ENCODE data around the gene KCNE2.

Gene KCNE2

DNA sequence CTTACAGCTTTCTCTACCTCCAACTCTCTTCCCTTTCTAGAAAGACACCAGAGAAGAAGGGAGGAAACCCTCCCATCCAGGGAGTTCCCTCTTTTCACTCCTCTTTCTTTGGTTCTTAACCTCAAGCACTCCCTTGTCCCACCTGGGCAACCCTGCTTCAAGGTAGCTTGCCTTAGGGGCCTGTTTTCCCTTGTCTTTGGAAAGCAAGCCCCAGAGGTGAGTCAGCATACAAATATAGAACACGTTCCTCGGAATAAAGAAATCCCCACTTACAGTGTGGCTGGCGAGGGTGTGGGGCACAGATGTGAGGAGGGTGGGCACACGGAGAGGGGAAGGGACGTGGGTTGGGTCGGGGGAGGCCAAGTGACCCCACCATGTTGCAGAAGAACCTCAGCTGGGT lies 26.1 kb upstream of the KCNE2 start:
- Histone ChIP-seq H3K4me2 (ENCODE audit: insufficient read depth, low read length) (no peak overlapping the region), H2AFZ (ENCODE audit: low read depth, low read length) (no peak overlapping the region), H3K79me2 (ENCODE audit: insufficient read depth, low read length) (no peaks in the 10 kb centered on the region), H3K36me3 (ENCODE audit: insufficient read depth, low read length) (no peaks in the 10 kb centered on the region), H3K4me1 (ENCODE audit: insufficient read depth, low read length) (no peaks in the 10 kb centered on the region), H3K27ac (ENCODE audit: low read length) (no peak overlapping the region), H3K9me3 (ENCODE audit: insufficient read depth, low read length, severe bottlenecking) (no peaks in the 10 kb centered on the region), H3K27me3 (ENCODE audit: insufficient read depth, low read length, poor library complexity) (no peaks in the 10 kb centered on the region), H4K20me1 (ENCODE audit: insufficient read depth, low read length) (no peaks in the 10 kb centered on the region), H3K4me3 (ENCODE audit: low read depth in 1 of 2, low read length in 2 of 2) (no peak overlapping the region), H3K9ac (ENCODE audit: low read depth, low read length) (no peak overlapping the region)
- no peak for TF ChIP-seq EZH2 (IDR thresholded peaks at IDR 0.05; ENCODE audit: borderline replicate concordance, low read depth, low read length, severe bottlenecking)
- TF ChIP-seq, protein P1, sequence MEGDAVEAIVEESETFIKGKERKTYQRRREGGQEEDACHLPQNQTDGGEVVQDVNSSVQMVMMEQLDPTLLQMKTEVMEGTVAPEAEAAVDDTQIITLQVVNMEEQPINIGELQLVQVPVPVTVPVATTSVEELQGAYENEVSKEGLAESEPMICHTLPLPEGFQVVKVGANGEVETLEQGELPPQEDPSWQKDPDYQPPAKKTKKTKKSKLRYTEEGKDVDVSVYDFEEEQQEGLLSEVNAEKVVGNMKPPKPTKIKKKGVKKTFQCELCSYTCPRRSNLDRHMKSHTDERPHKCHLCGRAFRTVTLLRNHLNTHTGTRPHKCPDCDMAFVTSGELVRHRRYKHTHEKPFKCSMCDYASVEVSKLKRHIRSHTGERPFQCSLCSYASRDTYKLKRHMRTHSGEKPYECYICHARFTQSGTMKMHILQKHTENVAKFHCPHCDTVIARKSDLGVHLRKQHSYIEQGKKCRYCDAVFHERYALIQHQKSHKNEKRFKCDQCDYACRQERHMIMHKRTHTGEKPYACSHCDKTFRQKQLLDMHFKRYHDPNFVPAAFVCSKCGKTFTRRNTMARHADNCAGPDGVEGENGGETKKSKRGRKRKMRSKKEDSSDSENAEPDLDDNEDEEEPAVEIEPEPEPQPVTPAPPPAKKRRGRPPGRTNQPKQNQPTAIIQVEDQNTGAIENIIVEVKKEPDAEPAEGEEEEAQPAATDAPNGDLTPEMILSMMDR (IDR thresholded peaks at IDR 0.05; ENCODE audit: borderline replicate concordance, extremely low read depth, low read length, poor library complexity, severe bottlenecking): no peak
- ATAC-seq (ENCODE audit: insufficient read depth, low read depth) (no peak), DNase-seq (peak; percentile 17)

DNA sequence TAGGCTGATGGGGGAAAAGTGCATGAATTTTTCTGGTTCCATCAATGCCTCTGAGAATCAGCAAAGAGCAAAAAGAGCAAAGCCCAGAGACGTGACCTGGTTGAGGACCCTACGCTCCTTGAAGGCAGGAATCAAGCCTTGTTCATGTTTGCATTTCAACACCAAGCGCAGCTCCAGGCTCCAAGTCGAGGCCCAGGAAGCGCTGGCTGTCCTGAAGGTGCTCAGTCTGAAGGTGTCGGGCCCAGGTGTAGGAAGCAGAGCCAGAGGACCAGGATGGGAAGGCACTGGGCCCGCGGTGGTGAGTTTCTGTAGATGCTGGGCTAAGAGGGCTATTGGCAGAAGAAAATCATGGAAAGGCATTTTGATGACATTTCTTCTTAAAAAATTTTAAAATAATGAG lies 25.6 kb upstream of the KCNE2 start:
- Histone ChIP-seq H3K4me3 (ENCODE audit: low read depth in 1 of 2, low read length in 2 of 2) (no peak overlapping the region), H4K20me1 (ENCODE audit: insufficient read depth, low read length) (no peaks in the 10 kb centered on the region), H3K79me2 (ENCODE audit: insufficient read depth, low read length) (no peaks in the 10 kb centered on the region), H3K4me2 (ENCODE audit: insufficient read depth, low read length) (no peak overlapping the region), H3K9me3 (ENCODE audit: insufficient read depth, low read length, severe bottlenecking) (no peaks in the 10 kb centered on the region), H3K4me1 (ENCODE audit: insufficient read depth, low read length) (no peaks in the 10 kb centered on the region), H3K9ac (ENCODE audit: low read depth, low read length) (no peak overlapping the region), H3K27me3 (ENCODE audit: insufficient read depth, low read length, poor library complexity) (no peaks in the 10 kb centered on the region), H3K27ac (ENCODE audit: low read length) (no peak overlapping the region), H2AFZ (ENCODE audit: low read depth, low read length) (no peak overlapping the region), H3K36me3 (ENCODE audit: insufficient read depth, low read length) (no peaks in the 10 kb centered on the region)
- TF ChIP-seq, protein P1 (IDR thresholded peaks at IDR 0.05; ENCODE audit: borderline replicate concordance, extremely low read depth, low read length, poor library complexity, severe bottlenecking): no peak
- no peak for TF ChIP-seq EZH2 (IDR thresholded peaks at IDR 0.05; ENCODE audit: borderline replicate concordance, low read depth, low read length, severe bottlenecking)
- DNase-seq: no peak
- ATAC-seq (ENCODE audit: insufficient read depth, low read depth): no peak

DNA sequence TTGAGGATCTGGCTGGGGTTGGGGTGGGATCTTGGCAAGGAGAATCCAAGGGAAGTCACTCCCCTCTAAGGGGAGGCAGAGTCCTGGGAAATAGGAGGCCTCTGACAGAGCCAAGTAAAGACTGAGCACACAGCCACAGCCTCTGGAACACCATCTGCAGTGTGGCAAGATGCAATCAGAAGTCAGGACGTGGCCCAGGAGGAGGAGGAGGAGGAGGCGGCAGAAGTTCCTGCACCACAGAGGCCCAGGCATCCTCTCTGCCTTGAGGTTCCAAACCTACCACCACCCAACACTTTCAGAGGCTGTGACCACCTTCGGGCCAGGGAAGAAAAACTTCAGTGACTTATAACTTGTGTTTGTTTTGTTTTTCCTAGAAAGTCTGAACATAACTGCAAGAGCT lies 23.7 kb upstream of the KCNE2 start:
- no peaks in the 10 kb centered on the region for H4K20me1 ChIP-seq (ENCODE audit: insufficient read depth, low read length)
- H3K4me1 ChIP-seq (ENCODE audit: insufficient read depth, low read length): no peaks in the 10 kb centered on the region
- no peak overlapping the region for H2AFZ ChIP-seq (ENCODE audit: low read depth, low read length)
- H3K9ac ChIP-seq (ENCODE audit: low read depth, low read length): no peak overlapping the region
- TF ChIP-seq, protein P1 (IDR thresholded peaks at IDR 0.05; ENCODE audit: borderline replicate concordance, extremely low read depth, low read length, poor library complexity, severe bottlenecking): no peak
- no peak for TF ChIP-seq EZH2 (IDR thresholded peaks at IDR 0.05; ENCODE audit: borderline replicate concordance, low read depth, low read length, severe bottlenecking)
- H3K79me2 ChIP-seq (ENCODE audit: insufficient read depth, low read length): no peaks in the 10 kb centered on the region
- no peak overlapping the region for H3K4me3 ChIP-seq (ENCODE audit: low read depth in 1 of 2, low read length in 2 of 2)
- H3K27me3 ChIP-seq (ENCODE audit: insufficient read depth, low read length, poor library complexity): no peaks in the 10 kb centered on the region
- DNase-seq (no peak), ATAC-seq (ENCODE audit: insufficient read depth, low read depth) (peak; percentile 55; the same call in 1 of the 3 replicates)
- H3K27ac ChIP-seq (ENCODE audit: low read length): no peak overlapping the region
- H3K4me2 ChIP-seq (ENCODE audit: insufficient read depth, low read length): no peak overlapping the region
- H3K36me3 ChIP-seq (ENCODE audit: insufficient read depth, low read length): no peaks in the 10 kb centered on the region
- no peaks in the 10 kb centered on the region for H3K9me3 ChIP-seq (ENCODE audit: insufficient read depth, low read length, severe bottlenecking)

DNA sequence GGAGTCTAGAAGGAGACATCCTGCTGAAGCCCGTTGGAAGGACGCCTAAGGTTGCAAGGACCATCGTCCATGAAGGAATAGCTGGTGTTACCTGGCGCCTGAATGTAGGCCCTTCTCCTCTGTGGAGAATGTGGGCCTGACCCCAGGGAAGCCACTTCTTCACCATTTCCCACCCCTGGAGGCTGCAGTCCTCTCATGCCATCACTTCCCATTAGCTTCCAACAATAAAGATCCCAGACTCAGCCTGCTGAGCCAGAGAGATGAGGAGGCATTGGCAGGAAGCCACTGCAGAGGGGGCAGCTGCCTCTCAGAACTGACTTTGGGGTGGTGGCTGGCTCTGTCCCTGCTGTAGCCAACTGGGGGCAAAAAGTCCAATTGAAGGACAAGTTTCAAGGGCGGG lies 21.3 kb upstream of the KCNE2 start:
- H3K9me3 ChIP-seq (ENCODE audit: insufficient read depth, low read length, severe bottlenecking): no peaks in the 10 kb centered on the region
- no peak for ATAC-seq (ENCODE audit: insufficient read depth, low read depth)
- H4K20me1 ChIP-seq (ENCODE audit: insufficient read depth, low read length): no peaks in the 10 kb centered on the region
- TF ChIP-seq, protein P1 (IDR thresholded peaks at IDR 0.05; ENCODE audit: borderline replicate concordance, extremely low read depth, low read length, poor library complexity, severe bottlenecking): no peak
- TF ChIP-seq EZH2 (IDR thresholded peaks at IDR 0.05; ENCODE audit: borderline replicate concordance, low read depth, low read length, severe bottlenecking): no peak
- no peaks in the 10 kb centered on the region for H3K4me1 ChIP-seq (ENCODE audit: insufficient read depth, low read length)
- H3K4me3 ChIP-seq (ENCODE audit: low read depth in 1 of 2, low read length in 2 of 2): no peak overlapping the region
- no peak overlapping the region for H3K9ac ChIP-seq (ENCODE audit: low read depth, low read length)
- no peak overlapping the region for H3K27ac ChIP-seq (ENCODE audit: low read length)
- no peak overlapping the region for H3K4me2 ChIP-seq (ENCODE audit: insufficient read depth, low read length)
- no peak for DNase-seq
- H3K79me2 ChIP-seq (ENCODE audit: insufficient read depth, low read length): no peaks in the 10 kb centered on the region
- no peaks in the 10 kb centered on the region for H3K27me3 ChIP-seq (ENCODE audit: insufficient read depth, low read length, poor library complexity)
- H3K36me3 ChIP-seq (ENCODE audit: insufficient read depth, low read length): no peaks in the 10 kb centered on the region
- no peak overlapping the region for H2AFZ ChIP-seq (ENCODE audit: low read depth, low read length)
